ENCODE measurements around the gene LYSMD4. TPM values are rescaled to one million over a fixed set of nuclear protein-coding genes. Genes with fewer than 3 reads are reported as not detected.

LYSMD4 gene
- total RNA-seq, 1 experiment from 2014 or later: 14.9 TPM

DNA sequence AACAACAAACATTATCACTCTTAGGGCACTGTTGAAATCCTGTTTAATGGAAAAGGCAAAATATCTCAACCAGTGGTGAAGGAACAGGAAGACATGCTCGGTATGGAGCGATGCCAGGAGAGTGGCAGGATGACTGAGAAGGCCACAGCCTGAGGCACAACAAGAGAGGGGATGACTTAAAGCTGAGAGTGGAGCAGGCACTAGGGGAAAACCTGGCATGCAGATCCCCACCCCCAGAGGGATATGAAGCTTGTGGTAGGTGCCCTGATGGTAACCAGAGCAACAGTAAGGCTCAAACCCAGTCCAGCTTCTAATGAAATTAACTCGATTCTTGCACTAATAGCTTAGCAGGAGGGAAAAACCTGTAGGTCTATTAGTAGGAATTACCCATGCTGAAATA is 40.4 kb downstream of the LYSMD4 start:
- no peaks in the 10 kb centered on the region for H3K27me3 Mint-ChIP-seq (ENCODE audit: low read depth)
- no peak for ATAC-seq
- ChIA-PET POLR2A (no interaction called here), CTCF (interaction anchor here (0.8 to 1.7 kb wide), 3 partner anchors 11 to 420 kb away, joined by 3 to 13 read pairs (median 4); no protein-coding TSS in a partner anchor)
- H3K9me3 Mint-ChIP-seq: no peaks in the 10 kb centered on the region
- H3K4me3 Mint-ChIP-seq: no peak overlapping the region
- H3K36me3 Mint-ChIP-seq: peaks cover 23% of the 10 kb centered on the region
- TF ChIP-seq, protein P1, sequence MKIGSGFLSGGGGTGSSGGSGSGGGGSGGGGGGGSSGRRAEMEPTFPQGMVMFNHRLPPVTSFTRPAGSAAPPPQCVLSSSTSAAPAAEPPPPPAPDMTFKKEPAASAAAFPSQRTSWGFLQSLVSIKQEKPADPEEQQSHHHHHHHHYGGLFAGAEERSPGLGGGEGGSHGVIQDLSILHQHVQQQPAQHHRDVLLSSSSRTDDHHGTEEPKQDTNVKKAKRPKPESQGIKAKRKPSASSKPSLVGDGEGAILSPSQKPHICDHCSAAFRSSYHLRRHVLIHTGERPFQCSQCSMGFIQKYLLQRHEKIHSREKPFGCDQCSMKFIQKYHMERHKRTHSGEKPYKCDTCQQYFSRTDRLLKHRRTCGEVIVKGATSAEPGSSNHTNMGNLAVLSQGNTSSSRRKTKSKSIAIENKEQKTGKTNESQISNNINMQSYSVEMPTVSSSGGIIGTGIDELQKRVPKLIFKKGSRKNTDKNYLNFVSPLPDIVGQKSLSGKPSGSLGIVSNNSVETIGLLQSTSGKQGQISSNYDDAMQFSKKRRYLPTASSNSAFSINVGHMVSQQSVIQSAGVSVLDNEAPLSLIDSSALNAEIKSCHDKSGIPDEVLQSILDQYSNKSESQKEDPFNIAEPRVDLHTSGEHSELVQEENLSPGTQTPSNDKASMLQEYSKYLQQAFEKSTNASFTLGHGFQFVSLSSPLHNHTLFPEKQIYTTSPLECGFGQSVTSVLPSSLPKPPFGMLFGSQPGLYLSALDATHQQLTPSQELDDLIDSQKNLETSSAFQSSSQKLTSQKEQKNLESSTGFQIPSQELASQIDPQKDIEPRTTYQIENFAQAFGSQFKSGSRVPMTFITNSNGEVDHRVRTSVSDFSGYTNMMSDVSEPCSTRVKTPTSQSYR (CRISPR knock-in tag; IDR thresholded peaks at IDR 0.05): no peak
- no peak for TF ChIP-seq TEAD4 (CRISPR knock-in tag; IDR thresholded peaks at IDR 0.05)
- no peak for TF ChIP-seq CREB1 (CRISPR knock-in tag; IDR thresholded peaks at IDR 0.05)
- TF ChIP-seq, protein P2, sequence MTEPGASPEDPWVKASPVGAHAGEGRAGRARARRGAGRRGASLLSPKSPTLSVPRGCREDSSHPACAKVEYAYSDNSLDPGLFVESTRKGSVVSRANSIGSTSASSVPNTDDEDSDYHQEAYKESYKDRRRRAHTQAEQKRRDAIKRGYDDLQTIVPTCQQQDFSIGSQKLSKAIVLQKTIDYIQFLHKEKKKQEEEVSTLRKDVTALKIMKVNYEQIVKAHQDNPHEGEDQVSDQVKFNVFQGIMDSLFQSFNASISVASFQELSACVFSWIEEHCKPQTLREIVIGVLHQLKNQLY (CRISPR knock-in tag; IDR thresholded peaks at IDR 0.05): no peak
- TF ChIP-seq NR3C1 (CRISPR knock-in tag; conservative IDR thresholded peaks at IDR 0.05; ENCODE audit: low read depth): no peak
- TF ChIP-seq, protein P3, sequence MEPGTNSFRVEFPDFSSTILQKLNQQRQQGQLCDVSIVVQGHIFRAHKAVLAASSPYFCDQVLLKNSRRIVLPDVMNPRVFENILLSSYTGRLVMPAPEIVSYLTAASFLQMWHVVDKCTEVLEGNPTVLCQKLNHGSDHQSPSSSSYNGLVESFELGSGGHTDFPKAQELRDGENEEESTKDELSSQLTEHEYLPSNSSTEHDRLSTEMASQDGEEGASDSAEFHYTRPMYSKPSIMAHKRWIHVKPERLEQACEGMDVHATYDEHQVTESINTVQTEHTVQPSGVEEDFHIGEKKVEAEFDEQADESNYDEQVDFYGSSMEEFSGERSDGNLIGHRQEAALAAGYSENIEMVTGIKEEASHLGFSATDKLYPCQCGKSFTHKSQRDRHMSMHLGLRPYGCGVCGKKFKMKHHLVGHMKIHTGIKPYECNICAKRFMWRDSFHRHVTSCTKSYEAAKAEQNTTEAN (CRISPR knock-in tag; IDR thresholded peaks at IDR 0.05): no peak
- TF ChIP-seq, protein P4, sequence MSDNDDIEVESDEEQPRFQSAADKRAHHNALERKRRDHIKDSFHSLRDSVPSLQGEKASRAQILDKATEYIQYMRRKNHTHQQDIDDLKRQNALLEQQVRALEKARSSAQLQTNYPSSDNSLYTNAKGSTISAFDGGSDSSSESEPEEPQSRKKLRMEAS (CRISPR knock-in tag; IDR thresholded peaks at IDR 0.05): no peak
- TF ChIP-seq, protein P5, sequence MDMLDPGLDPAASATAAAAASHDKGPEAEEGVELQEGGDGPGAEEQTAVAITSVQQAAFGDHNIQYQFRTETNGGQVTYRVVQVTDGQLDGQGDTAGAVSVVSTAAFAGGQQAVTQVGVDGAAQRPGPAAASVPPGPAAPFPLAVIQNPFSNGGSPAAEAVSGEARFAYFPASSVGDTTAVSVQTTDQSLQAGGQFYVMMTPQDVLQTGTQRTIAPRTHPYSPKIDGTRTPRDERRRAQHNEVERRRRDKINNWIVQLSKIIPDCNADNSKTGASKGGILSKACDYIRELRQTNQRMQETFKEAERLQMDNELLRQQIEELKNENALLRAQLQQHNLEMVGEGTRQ (CRISPR knock-in tag; IDR thresholded peaks at IDR 0.05): no peak
- TF ChIP-seq MYBL2 (CRISPR knock-in tag; IDR thresholded peaks at IDR 0.05): no peak
- no peak for TF ChIP-seq TCF7 (CRISPR knock-in tag; IDR thresholded peaks at IDR 0.05; ENCODE audit: low read depth)
- TF ChIP-seq FOXK1 (CRISPR knock-in tag; IDR thresholded peaks at IDR 0.05): no peak
- no peak for TF ChIP-seq ELF4 (CRISPR knock-in tag; IDR thresholded peaks at IDR 0.05; ENCODE audit: low read depth)
- TF ChIP-seq, protein P6, sequence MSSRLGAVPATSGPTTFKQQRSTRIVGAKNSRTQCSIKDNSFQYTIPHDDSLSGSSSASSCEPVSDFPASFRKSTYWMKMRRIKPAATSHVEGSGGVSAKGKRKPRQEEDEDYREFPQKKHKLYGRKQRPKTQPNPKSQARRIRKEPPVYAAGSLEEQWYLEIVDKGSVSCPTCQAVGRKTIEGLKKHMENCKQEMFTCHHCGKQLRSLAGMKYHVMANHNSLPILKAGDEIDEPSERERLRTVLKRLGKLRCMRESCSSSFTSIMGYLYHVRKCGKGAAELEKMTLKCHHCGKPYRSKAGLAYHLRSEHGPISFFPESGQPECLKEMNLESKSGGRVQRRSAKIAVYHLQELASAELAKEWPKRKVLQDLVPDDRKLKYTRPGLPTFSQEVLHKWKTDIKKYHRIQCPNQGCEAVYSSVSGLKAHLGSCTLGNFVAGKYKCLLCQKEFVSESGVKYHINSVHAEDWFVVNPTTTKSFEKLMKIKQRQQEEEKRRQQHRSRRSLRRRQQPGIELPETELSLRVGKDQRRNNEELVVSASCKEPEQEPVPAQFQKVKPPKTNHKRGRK (CRISPR knock-in tag; IDR thresholded peaks at IDR 0.05; ENCODE audit: borderline replicate concordance): no peak
- TF ChIP-seq, protein P7, sequence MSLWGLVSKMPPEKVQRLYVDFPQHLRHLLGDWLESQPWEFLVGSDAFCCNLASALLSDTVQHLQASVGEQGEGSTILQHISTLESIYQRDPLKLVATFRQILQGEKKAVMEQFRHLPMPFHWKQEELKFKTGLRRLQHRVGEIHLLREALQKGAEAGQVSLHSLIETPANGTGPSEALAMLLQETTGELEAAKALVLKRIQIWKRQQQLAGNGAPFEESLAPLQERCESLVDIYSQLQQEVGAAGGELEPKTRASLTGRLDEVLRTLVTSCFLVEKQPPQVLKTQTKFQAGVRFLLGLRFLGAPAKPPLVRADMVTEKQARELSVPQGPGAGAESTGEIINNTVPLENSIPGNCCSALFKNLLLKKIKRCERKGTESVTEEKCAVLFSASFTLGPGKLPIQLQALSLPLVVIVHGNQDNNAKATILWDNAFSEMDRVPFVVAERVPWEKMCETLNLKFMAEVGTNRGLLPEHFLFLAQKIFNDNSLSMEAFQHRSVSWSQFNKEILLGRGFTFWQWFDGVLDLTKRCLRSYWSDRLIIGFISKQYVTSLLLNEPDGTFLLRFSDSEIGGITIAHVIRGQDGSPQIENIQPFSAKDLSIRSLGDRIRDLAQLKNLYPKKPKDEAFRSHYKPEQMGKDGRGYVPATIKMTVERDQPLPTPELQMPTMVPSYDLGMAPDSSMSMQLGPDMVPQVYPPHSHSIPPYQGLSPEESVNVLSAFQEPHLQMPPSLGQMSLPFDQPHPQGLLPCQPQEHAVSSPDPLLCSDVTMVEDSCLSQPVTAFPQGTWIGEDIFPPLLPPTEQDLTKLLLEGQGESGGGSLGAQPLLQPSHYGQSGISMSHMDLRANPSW (CRISPR knock-in tag; conservative IDR thresholded peaks at IDR 0.05; ENCODE audit: low read depth): no peak
- no peak for TF ChIP-seq RELA (CRISPR knock-in tag; IDR thresholded peaks at IDR 0.05; ENCODE audit: borderline replicate concordance)
- no peak for TF ChIP-seq ZNF671 (CRISPR knock-in tag; IDR thresholded peaks at IDR 0.05)
- TF ChIP-seq, protein P8, sequence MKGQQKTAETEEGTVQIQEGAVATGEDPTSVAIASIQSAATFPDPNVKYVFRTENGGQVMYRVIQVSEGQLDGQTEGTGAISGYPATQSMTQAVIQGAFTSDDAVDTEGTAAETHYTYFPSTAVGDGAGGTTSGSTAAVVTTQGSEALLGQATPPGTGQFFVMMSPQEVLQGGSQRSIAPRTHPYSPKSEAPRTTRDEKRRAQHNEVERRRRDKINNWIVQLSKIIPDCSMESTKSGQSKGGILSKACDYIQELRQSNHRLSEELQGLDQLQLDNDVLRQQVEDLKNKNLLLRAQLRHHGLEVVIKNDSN (CRISPR knock-in tag; IDR thresholded peaks at IDR 0.05): no peak
- TF ChIP-seq NR2C2 (CRISPR knock-in tag; IDR thresholded peaks at IDR 0.05): no peak
- TF ChIP-seq ZNF263 (CRISPR knock-in tag; IDR thresholded peaks at IDR 0.05; ENCODE audit: low read depth): no peak
- DNase-seq (ENCODE audit: low spot score): no peak
- H3K4me1 Mint-ChIP-seq: no peaks in the 10 kb centered on the region
- 0 out of 2 replicates have a peak overlapping the region, but pooled peaks have one; percentile 46 for H3K27ac Mint-ChIP-seq
